GM18502 (cell line): Measurements from ENCODE around the gene TRIM9.
A peak's percentile ranks its signal among the peaks of the same experiment; 100 is the strongest.

ENCODE experiments used
- ATAC-seq: cut with Tn5 transposase; IDR thresholded peaks from one replicate; pipeline ENCODE4 v1.9.1; 2021; ENCODE audit warnings: mild to moderate bottlenecking; ENCODE audit not compliant: unreplicated experiment, poor library complexity

The TRIM9 gene

DNA sequence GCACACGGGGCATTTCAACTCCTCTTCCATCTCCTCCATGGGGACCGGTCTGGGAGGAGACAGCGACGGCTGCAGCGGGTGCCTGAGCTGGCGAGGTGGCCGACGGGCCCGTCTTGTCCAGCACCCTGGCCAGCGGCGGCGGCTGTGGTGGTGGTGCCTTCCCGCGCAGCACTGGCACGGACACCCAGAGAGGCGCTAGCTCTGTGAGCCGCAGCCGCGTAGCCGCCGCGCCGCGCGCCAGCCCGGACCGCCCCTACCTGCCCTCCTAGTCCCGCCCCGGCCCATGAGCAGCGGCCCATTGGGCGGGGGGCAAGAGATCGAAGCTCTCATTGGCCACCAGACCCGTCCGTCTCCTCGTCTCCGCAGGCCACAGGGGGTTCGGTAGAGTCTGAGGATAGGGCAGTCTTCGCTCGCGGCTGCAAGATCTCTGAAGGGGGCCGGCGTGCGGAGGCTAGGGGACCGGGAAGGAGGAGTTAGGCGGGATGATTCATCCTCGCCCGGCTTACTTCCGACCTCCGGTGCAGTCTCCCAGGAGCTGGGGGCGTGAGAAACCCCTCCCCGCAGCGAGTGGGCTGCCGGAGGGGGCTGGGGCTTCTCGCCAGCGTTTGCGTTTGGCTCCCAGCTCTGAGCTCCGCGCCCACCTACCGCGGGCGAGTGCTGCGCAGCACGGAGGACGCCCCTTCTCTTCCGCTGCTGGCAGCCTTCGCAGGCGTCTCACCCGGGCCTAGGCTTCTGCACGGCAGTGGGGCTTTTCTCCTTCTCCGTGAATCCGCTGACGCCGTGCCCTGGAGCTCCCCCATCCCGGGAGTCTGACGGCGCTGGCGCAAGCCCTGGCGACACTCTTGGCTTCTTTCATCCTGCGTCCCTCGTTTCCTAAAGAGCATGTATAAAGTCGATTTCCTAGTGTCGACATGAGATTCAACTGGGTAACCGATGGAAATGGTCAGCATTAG, at the start of gene TRIM9:
Gene TRIM9, minus strand, starts transcription at position 205 of the 953 bp plus-strand sequence. Its CDS starts 166 bp downstream, at position 39.
- peak; percentile 100 for ATAC-seq

GRCh38 chr14:51140856-51141255, 46.0 kb upstream of the TRIM9 start:
- no peak for ATAC-seq

DNA sequence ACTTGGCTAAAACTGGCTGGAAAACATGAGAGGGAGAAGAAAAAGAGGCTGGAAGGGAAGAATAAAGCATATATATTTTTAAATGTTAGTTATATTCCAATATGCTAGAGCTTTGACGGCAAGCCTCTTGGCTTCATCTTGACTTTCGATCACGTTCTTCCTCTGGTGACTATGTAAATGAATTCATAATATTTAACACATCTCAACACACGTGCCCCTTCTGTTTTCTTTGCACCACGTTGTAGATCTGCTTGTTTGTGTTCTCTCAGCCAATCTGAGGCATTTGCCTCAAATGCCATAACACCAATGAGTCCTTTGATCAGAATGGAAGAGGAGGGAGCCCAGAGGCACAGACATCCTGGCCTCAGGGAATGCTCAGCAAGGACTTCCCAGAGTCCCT, 45.4 kb upstream of the TRIM9 start:
- no peak for ATAC-seq

- ATAC-seq: no peak
These were observed 44.3 kb upstream of the TRIM9 start for GRCh38 chr14:51139121-51139681.

GRCh38 chr14:51138404-51139103, 43.6 kb upstream of the TRIM9 start:
- no peak for ATAC-seq

DNA sequence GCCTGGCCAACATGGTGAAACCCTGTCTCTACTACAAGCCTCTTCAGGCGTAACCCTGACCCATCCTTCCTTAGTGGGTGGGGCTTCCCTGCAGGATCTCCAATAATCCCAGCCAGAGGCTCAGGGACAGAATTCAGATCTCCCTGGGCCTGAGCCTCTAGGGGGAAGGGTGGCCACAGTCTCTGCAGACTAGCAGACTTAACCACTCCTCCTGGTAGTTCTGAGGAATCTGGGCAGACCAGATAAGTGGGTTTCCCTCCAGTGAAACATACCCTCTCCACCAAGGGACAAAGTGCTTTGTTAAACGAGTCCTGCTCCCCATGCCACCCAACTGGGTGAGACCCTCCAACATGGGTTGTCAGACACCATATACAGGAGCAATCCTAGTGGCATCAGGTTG, 36.6 kb upstream of the TRIM9 start:
- no peak for ATAC-seq

GRCh38 chr14:51129130-51129529, 34.2 kb upstream of the TRIM9 start:
- no peak for ATAC-seq

DNA sequence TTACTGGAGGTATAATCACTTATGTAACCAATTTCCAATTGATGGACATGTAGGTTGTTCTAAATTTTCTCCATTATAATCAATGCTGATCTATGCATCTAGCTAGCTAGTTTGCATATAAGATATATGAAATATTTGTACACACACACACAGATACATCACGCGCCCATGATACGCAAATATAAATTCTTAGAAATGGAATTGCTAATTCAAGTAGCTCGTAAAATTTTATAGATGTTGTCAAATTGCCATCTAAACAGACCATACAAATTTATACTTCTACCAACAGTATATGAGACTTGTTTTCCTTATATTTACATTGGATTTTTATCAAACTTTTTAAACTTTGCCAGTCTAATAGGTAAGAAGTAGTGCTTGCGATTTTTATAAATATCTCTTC, 29.1 kb upstream of the TRIM9 start:
- ATAC-seq: no peak

GRCh38 chr14:51121096-51121495, 26.2 kb upstream of the TRIM9 start:
- ATAC-seq: no peak

DNA sequence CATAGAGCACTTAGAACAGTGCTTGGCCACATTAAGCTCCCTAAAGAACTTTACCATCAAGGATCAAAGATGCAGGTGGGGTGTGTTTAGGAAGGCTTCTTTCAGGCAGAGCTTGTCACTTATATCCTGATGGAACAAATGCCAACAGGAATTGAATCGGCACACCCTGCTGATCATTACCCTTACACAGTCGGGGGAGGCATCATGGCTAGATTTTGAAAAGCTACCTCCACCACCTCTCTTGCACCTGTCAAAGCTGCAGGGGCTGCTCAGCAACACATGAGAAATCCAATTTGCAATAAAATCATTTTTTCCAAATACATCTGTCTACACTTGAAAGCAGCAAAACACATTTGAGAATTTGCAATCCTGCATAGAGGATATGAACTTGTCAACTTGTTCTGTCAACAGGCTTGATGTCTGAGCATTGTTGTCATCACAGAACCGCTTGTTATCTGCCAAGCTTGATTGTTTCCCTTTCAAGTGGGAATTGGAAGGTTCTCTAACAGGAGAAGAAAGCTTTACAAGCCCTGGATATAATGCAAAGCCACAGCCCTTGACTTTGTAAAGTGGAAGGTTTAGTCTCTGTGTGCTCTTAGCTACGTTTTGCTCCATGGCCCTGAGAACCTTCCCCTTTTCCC, 24.6 kb upstream of the TRIM9 start:
- no peak for ATAC-seq

GRCh38 chr14:51118993-51119392, 24.1 kb upstream of the TRIM9 start:
- ATAC-seq: no peak

GRCh38 chr14:51117593-51117992, 22.7 kb upstream of the TRIM9 start:
- ATAC-seq: no peak

DNA sequence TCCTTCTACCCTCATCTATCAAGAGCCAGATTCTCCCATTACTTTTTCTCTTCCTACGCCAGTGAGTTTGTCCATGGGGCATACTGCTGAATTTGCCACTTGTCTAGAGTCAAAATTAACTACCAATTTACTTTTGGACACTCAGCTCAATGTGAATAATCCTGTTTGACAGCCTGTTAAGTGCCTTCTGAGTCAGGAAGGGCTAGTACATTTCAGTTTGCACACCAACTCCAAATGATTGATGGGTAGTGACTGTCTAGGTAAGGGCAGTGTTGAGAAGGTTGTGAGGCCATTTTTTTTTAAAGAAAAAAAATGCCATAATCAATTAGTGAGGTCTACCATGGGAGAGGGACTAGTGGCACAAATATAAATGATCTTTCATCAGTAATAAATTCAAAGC, 21.8 kb upstream of the TRIM9 start:
- ATAC-seq: no peak

- no peak for ATAC-seq
These were observed 14.7 kb upstream of the TRIM9 start for GRCh38 chr14:51109651-51110050.

- no peak for ATAC-seq
These were observed 12.9 kb upstream of the TRIM9 start for GRCh38 chr14:51107801-51108200.

DNA sequence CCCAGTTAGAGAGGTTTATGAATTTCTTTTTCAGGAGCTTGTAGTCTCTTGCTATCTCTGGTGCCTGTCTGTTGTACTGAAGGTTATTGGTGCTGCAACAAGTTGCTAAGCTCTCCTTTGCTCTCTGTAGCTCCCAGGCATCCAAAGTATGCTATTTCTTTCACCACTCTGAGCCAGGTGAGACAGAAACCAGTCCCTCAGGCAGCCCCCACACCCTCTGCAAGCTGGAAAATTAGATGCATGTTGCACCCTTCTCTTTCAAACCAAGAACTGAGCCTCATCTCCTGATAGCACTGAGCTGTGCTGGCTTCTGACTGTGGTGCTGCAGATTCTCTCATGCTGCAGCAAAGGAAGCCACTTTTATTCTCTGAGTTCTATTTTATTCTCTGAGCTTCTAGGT, 9.6 kb upstream of the TRIM9 start:
- ATAC-seq: no peak

GRCh38 chr14:51097287-51097686, 2.4 kb upstream of the TRIM9 start:
- no peak for ATAC-seq

- no peak for ATAC-seq
These were observed 2.0 kb upstream of the TRIM9 start for GRCh38 chr14:51096870-51097269.

- ATAC-seq: no peak
These were observed 1.2 kb upstream of the TRIM9 start for GRCh38 chr14:51095854-51096823.
